Measurements from ENCODE around the gene ARL5C.

ARL5C gene

GRCh38 chr17:39196808-39197291, 30.9 kb upstream of the ARL5C start:
- H3K79me2 ChIP-seq (ENCODE audit: insufficient read depth, low read length), result peaks cover 30% of the 10 kb centered on the region

GRCh38 chr17:39196241-39196807, 30.4 kb upstream of the ARL5C start:
- Histone ChIP-seq H3K9ac (ENCODE audit: low read length) (peak overlapping the region; percentile 11; the same call in 1 of the 2 replicates), H3F3A (ENCODE audit: insufficient read depth) (peaks cover 24% of the 10 kb centered on the region), H3K36me3 (ENCODE audit: low read length) (peaks cover 8% of the 10 kb centered on the region; the same call in 1 of the 2 replicates), H3K9me3 (ENCODE audit: insufficient read depth, low read length) (no peaks in the 10 kb centered on the region), H3K79me2 (ENCODE audit: insufficient read depth, low read length) (peaks cover 25% of the 10 kb centered on the region), H3K4me2 (ENCODE audit: low read depth, low read length, poor library complexity, severe bottlenecking) (peak overlapping the region; percentile 74), H3K27ac (ENCODE audit: low read depth, low read length) (peak overlapping the region; percentile 26), H4K20me1 (ENCODE audit: low read depth, low read length) (no peaks in the 10 kb centered on the region), H3K4me3 (ENCODE audit: insufficient read depth, low read length, poor library complexity, severe bottlenecking) (peak overlapping the region; percentile 89), H2AFZ (ENCODE audit: low read depth, low read length, severe bottlenecking) (no peak overlapping the region), H3K27me3 (ENCODE audit: low read length) (no peaks in the 10 kb centered on the region), H3K9me2 (replicated peaks; ENCODE audit: insufficient read depth, low read length) (no peaks in the 10 kb centered on the region)
- no peak for TF ChIP-seq EZH2phosphoT487 (conservative IDR thresholded peaks at IDR 0.05; ENCODE audit: low read length)
- no peak for TF ChIP-seq CTCF (IDR thresholded peaks at IDR 0.05; ENCODE audit: insufficient read depth, low read length, poor library complexity, severe bottlenecking)

More at GRCh38 chr17:39196808-39197291, 30.9 kb upstream of the ARL5C start:
- H3K4me2 ChIP-seq (ENCODE audit: low read depth, low read length, poor library complexity, severe bottlenecking), result peak overlapping the region; percentile 74
- peak overlapping the region; percentile 65 for H3K27ac ChIP-seq (ENCODE audit: low read depth, low read length)
- peaks cover 30% of the 10 kb centered on the region for H3F3A ChIP-seq (ENCODE audit: insufficient read depth)
- H3K4me3 ChIP-seq (ENCODE audit: insufficient read depth, low read length, poor library complexity, severe bottlenecking), result peak overlapping the region; percentile 89
- H3K36me3 ChIP-seq (ENCODE audit: low read length), result peaks cover 11% of the 10 kb centered on the region
- peak overlapping the region; percentile 88 for H3K9ac ChIP-seq (ENCODE audit: low read length)
- H3K27me3 ChIP-seq (ENCODE audit: low read length), result no peaks in the 10 kb centered on the region
- H3K9me2 ChIP-seq (replicated peaks; ENCODE audit: insufficient read depth, low read length), result no peaks in the 10 kb centered on the region
- H3K9me3 ChIP-seq (ENCODE audit: insufficient read depth, low read length), result no peaks in the 10 kb centered on the region
- no peaks in the 10 kb centered on the region; the same call in 1 of the 2 replicates for H4K20me1 ChIP-seq (ENCODE audit: low read depth, low read length)
- peak overlapping the region; percentile 43 for H2AFZ ChIP-seq (ENCODE audit: low read depth, low read length, severe bottlenecking)
- TF ChIP-seq EZH2phosphoT487 (conservative IDR thresholded peaks at IDR 0.05; ENCODE audit: low read length), result no peak
- no peak for TF ChIP-seq CTCF (IDR thresholded peaks at IDR 0.05; ENCODE audit: insufficient read depth, low read length, poor library complexity, severe bottlenecking)

- H3F3A ChIP-seq (ENCODE audit: insufficient read depth), result peaks cover 18% of the 10 kb centered on the region
- H3K79me2 ChIP-seq (ENCODE audit: insufficient read depth, low read length), result peaks cover 18% of the 10 kb centered on the region
- no peaks in the 10 kb centered on the region for H3K27me3 ChIP-seq (ENCODE audit: low read length)
- no peaks in the 10 kb centered on the region for H3K9me2 ChIP-seq (replicated peaks; ENCODE audit: insufficient read depth, low read length)
- peaks cover 1% of the 10 kb centered on the region; the same call in 1 of the 2 replicates for H3K36me3 ChIP-seq (ENCODE audit: low read length)
- peak overlapping the region; percentile 21 for H3K27ac ChIP-seq (ENCODE audit: low read depth, low read length)
- H3K9me3 ChIP-seq (ENCODE audit: insufficient read depth, low read length), result no peaks in the 10 kb centered on the region
- H3K9ac ChIP-seq (ENCODE audit: low read length), result no peak overlapping the region; the same call in 1 of the 2 replicates
- H3K4me3 ChIP-seq (ENCODE audit: insufficient read depth, low read length, poor library complexity, severe bottlenecking), result no peak overlapping the region
- H4K20me1 ChIP-seq (ENCODE audit: low read depth, low read length), result no peaks in the 10 kb centered on the region
- H2AFZ ChIP-seq (ENCODE audit: low read depth, low read length, severe bottlenecking), result no peak overlapping the region
- peak overlapping the region; percentile 74 for H3K4me2 ChIP-seq (ENCODE audit: low read depth, low read length, poor library complexity, severe bottlenecking)
- TF ChIP-seq CTCF (IDR thresholded peaks at IDR 0.05; ENCODE audit: insufficient read depth, low read length, poor library complexity, severe bottlenecking) (no peak), EZH2phosphoT487 (conservative IDR thresholded peaks at IDR 0.05; ENCODE audit: low read length) (no peak)
These were observed 29.7 kb upstream of the ARL5C start for GRCh38 chr17:39195568-39196160.

Measured in SU-DHL-6 (cell line).